GM19238 (cell line): ENCODE results near the gene CATSPERZ.
A peak's percentile ranks its signal among the peaks of the same experiment; 100 is the strongest.

Experiments used
- DNase-seq: peaks from one replicate; pipeline ENCODE4 v3.0.0; 2011; ENCODE audit warnings: low spot score; ENCODE audit not compliant: insufficient read length

CATSPERZ gene

DNA sequence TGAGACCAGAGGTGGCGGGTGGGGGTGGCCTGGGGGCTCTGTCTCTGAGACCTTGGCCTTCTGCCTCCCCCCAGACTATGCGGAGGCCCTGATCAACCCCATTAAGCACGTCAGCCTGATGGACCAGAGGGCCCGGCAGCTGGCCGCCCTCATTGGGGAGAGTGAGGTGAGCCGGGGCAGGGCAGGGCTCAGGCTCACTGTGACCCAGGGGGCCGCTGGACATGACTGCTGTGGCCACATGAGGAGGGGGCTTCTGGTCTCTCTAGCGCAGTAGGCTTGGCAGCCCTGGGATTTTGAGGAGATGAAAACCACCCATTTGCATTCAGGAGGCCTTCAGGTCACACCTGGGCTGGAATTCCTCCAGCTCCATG lies 36.2 kb upstream of the CATSPERZ start:
- DNase-seq = no peak

DNA sequence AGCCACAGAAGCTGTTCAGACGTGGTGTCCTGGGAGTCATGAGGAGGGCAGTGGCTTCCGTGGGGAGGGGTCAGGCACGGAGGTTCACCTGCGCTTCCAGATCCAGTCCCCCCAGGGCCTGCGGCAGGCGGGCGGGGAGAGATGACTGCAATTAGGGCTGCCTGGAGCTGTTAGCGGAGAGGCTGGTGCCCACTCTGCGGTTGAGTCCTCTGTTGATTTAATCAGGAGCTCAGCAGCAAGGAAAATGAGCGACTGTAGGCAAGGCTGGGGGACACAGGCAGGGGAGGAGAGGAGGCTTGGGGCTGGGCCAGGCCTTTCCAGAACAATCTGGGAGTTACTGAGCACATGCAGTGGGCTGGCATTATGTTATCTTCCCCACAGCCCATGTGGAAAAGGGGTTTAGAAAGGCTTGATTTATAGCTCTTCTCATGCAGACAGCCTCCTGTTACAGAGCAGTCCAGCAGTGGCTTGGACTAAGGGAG lies 35.7 kb upstream of the CATSPERZ start:
- DNase-seq = no peak

DNA sequence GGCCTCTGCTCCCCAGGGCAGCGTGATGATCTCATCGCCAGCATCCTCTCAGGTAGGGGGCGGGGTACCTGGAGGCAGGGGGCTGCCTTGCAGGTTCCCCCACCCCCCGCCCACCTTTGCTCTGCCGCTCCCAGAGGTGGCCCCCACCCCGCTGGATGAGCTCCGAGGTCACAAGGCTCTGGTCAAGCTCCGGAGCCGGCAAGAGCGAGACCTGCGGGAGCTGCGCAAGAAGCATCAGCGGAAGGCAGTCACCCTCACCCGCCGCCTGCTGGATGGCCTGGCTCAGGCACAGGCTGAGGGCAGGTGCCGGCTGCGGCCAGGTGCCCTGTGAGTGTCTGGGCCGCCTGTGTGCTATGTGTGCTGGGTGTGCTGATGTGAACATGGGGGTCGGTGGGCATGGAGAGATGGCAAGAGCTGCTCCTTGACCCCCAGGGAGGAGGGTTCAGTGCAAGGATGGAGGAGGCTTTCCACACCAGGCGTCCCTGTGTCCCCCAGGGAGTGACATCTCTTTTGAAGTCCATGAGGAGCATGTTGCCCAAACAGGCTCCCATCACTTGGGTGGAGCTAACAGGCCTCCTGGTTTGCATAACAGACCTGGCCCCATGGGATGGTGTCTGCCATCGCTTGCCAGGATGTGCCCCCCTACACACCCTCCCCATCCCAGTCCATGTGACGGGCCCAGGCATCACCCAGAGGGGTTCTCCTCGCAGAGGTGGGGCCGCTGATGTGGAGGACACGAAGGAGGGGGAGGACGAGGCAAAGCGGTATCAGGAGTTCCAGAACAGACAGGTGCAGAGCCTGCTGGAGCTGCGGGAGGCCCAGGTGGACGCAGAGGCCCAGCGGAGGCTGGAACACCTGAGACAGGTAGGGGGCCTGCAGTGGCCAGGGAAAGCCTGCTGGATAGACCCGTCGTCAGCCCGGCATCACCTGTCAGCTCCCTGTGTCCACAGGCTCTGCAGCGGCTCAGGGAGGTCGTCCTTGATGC lies 34.7 kb upstream of the CATSPERZ start:
- DNase-seq = no peak

DNA sequence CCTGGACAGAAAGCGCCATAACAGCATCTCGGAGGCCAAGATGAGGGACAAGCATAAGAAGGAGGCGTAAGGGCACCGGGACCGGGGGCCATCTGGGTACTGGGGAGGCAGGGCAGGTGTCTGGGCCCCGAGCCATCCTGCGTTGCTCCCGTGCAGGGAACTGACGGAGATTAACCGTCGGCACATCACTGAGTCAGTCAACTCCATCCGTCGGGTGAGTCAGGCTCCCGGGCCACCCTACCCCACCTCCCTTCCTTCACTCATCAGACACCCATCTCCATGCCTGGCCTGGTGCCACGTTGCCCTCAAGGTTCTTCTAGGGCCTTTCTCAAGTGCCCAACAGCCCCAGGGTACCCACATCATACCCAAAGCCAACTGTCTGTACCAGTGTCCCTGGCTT lies 33.8 kb upstream of the CATSPERZ start:
- DNase-seq = no peak

DNA sequence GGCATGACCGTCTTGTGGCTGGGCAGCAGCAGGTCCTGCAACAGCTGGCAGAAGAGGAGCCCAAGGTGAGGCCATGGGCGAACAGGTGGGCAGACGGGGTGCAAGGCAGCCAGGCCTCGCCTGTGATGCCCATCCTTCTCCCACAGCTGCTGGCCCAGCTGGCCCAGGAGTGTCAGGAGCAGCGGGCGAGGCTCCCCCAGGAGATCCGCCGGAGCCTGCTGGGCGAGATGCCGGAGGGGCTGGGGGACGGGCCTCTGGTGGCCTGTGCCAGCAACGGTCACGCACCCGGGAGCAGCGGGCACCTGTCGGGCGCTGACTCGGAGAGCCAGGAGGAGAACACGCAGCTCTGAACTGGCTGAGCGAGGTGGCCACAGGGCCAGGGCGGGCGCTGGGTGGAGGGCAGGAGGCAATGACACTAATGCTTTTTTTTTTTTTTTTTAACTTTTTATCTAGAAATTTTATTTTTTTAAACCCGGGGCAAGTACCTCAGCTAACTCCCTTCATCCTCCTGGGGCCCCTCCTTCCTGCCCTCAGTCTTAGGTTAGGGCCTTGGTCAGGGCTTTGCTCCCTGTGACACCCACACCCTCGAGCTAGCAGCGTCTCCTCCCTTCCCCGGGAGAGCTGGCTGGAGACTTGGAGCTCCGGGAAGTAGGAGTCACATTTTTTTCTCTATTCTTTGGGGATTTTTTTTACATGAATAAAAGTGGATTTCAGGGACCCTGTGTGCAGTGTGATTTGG lies 32.8 kb upstream of the CATSPERZ start:
- no peak for DNase-seq

DNA sequence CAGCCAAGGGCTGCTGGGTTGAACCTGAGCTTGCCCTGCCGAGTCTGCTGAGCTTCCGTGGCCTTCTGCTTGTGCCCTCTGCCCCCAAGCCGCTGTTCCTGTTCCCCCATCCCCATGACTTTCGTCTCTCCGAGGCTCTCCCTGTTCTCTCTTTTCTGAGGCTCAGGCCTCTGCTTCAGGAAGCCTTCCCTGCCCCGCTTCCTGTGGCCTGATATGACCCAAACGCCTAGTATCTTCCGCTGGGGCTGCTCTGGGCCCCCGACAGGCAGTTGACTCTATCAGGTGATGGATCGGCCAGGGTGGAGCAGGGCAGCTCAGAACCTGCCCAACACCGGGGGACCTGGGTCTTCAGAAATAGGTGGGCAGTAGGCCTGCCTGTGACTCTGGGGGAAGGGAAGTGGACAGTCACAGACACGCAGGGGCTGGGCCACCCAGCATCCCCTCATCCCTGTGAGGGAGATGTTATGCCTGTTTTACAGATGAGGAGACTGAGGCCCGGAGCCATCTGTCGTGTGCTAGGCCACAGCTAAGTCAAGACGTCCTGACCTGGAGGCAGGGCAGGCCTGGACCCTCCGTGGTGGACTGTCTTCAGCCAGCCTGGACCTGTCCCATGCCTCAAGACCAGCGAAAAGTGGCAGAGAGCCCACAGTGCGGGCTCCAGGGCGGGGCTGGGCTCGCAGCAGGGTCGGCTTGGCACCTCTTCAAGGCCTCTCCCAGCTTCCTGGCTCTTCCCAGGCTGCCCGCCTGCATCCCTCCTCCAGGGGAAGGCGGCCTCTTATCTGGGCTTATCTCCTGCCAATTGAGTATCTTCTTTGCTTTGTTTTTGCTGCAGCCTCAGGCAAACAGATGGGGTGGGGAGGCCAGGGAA lies 31.9 kb upstream of the CATSPERZ start:
- DNase-seq = no peak

DNA sequence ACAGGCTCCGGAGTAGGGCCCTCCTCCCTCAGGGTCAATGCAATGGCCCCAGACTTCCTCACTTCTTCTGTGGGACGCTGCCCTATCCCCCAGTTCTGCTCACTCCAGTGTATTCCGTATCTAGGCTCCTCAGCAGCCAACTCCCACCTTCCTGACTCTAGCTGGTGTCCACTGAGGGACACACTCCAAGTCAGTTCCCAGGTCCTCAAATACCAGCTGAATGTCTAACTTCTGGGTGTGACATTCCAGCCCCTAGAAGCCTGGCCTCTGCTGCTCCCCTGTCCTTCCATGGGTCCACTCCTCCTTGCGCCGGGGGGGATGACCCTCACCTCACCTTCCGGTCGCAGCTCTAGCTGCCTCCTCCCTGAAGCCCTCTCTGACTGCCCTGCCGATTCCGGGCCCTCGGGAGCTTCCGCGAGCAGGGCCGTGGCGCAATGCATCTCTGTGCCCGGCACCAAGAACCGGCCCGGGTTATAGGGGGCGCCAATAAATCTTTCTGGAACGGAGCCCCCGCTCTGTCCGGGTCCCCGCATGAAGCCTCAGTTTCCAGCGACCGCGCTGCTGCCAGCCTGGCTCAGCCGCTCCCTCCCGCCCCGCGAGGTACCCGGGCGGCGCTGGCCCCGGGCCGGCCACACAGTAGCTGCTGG lies 31.1 kb upstream of the CATSPERZ start:
- DNase-seq = no peak

DNA sequence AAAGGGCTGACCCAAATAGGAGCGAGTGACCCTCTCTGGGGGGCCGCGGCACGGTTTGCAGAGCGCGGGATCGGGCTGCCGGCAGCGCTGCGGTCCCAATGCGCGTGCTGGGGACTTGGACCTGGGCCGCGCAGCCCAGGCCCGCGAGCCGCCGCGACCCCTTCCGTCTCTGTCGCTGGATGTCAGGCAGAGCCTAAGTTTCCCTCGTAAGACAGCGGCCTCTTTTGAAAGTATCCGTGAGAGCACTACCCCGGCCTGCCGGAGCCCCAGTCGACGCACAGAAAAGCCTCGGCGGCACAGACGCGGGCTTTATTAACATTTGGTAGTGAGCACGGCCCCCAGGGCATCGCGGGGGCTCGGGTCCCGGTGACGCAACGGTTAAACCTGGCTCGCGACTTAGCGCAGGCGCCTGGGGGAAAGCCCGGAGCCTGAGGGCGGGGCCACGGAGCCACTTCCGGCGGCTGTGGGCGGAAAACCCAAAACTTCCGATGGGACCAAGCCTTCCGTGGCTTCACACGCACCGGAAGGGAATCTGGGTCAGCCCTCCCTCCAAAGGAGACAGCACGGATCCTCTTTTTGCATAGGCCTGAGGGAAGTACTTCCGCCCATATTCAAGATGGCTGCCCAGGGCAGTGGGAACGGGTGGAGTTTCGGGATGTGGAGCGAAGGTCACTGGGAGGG lies 30.5 kb upstream of the CATSPERZ start:
- peak; percentile 87 for DNase-seq

DNA sequence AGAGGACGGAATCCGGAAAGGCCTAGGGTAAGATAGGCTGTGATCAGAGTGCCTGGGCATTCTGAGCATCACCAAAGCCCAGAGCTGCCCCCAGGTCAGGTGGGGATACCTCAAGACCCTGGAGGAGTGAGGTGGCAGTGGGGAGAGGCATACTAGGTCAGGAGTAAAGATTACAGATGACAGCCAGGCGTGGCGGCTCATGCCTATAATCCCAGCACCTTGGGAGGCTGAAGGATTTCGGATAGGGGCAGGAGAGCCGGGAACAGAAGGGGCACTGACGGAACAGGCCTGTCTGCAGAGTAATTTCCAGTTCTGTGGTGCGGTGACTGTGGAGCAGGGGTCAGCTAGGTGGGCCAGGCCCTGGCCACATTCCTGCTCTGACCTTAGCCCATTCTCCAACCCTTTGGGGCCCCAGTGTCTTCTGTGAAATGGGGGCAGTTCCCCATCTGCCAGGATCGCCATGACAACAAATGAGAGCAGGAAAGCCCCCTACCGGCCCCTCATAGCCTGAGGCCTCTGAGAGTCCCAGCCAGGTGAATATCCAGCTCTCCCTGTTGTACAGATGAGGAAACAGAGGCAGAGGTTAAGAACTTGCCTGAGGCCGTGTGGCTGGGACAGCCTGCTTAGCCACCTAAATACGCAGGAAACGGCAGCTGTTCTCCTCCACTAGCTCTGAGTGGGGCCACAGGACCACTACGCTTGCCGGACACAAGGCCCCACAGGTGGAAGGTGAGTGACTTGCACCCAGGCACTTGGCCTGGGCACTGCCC lies 24.9 kb upstream of the CATSPERZ start:
- no peak for DNase-seq

DNA sequence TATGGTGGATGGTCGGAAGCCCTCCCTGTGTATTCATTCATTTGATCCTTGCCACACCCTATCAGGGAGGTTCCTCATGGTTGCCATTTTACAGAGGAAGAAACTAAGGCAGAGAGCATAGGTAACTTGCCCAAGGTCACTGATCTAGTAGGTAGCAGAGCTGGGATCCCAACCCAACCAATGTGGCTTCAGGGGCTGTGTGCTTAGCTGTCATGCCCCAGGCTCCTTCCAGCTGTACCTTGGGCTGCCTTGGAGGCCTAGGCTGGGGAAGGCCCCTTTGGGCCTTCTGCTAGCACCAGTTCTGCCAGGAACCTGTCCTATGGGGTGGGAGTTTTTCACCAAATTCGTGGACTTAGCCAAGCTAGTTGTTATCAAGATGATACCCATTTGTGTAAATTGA lies 24.3 kb upstream of the CATSPERZ start:
- DNase-seq = no peak

DNA sequence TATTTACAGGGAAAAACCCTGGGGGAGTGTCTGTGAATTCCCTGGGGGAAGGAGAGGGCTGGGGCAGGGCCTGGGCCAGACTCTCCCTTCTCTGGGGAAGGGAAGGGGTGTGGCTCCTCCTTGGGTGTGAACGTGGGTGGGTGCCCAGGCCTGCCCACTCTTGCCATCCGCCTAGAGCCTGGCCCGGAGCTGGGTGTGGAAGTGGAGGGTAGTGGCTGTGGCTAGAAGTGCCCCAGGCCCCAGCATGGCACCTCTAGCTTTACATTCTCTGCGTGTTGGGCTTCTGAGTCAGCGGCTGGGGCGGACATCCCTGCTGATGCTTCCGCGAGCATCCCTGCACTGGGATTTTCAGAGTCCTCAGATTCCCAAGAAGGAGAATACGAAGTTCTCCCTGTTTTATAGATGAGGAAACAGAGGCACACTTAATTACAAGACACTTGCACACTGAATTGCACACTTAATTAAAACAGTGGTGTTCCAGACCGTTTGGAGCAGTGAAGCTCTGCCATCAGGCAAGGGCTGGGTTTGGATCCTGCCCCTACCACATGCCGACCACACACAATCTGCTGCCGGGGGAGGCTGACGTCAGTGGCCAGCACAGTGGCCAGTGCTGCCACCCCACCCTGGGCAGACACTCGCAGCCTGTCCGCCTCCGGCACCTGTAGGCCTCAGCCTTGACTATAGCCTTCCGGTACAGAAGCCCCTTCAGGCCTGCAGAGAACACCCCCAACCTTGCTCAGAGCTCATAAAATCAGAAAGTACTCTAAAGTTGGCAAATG lies 23.3 kb upstream of the CATSPERZ start:
- DNase-seq = no peak

DNA sequence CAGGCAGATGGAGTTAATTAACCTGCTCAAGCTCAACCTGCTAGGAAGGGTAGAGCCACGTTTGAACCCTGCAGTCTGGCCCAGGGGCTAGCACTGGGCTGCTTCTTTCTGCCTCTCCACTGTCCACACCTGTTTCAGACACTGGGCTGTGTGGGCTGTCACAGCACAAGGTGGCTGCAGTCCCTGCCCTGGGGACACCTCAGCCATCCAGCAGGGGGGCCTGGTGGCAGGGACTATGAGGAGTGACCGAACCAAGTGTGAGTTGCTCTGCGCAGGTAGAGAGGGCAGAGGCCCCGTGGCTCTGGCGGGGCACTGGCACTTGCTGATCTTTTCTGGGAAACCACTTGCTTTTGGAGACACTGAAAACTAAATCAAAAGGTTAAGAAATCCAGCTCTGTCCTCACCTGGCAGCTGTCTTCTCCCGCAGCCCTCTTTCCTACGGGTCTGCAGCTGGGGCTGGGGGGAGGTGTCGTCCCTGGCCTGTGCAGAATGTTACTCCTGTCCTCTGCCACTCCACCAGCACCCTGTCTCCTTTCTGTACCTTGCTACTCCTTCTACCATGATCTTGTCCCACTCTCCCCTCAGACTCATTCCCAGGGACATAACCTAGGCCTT lies 21.5 kb upstream of the CATSPERZ start:
- DNase-seq = no peak

DNA sequence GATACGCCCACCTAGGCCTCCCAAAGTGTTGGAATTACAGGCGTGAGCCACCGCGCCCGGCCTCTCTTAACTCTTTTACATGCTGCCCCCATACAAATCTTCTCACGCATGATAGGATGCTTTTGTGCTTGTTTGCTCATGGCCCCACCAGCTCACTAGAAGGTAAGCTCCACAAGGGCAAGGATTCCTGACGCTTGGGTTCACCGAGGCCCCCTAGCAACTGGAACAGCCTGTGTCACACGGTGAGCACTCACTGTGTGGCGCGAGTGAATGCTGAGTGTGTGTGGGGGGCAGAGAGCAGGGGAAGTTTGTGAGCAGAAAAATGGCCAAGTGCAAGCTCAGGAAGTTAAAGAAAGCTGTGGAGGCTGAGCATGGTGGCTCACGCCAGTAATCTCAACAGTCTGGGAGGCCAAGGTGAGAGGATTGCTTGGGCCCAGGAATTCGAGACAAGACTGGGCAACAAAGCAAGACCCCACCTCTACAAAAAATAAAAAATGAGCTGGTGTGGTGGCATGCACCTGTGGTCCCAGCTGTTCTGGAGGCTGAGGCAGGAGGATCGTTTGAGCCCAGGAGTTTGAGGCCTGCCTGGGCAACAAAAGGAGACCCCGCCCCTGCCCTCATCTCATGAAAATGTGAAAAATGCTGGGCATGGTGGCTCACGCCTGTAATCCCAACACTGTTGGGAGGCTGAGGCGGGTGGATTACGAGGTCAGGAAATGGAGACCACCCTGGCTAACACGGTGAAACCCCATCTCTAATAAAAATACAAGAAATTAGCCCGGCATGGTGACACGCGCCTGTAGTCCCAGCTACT lies 18.0 kb upstream of the CATSPERZ start:
- DNase-seq = no peak

DNA sequence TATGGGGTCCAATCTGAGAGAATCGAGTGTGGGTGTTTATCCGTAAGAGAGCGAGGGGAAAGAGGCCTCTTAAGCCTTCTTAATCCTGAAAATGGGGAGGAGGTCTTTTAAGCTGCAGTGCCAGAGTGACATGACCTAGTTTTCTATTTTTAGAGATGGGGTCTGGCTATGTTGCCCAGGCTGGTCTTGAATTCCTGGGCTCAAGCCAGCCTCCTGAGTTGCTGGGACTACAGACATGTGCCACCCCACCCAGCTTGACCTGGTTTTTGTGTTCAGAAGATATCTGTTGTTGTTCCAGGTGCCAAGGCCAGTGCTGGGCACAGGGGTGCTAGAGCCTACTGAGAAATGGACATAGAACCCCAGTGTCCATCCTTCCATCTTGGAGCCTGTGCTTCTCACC lies 17.1 kb upstream of the CATSPERZ start:
- DNase-seq = no peak

DNA sequence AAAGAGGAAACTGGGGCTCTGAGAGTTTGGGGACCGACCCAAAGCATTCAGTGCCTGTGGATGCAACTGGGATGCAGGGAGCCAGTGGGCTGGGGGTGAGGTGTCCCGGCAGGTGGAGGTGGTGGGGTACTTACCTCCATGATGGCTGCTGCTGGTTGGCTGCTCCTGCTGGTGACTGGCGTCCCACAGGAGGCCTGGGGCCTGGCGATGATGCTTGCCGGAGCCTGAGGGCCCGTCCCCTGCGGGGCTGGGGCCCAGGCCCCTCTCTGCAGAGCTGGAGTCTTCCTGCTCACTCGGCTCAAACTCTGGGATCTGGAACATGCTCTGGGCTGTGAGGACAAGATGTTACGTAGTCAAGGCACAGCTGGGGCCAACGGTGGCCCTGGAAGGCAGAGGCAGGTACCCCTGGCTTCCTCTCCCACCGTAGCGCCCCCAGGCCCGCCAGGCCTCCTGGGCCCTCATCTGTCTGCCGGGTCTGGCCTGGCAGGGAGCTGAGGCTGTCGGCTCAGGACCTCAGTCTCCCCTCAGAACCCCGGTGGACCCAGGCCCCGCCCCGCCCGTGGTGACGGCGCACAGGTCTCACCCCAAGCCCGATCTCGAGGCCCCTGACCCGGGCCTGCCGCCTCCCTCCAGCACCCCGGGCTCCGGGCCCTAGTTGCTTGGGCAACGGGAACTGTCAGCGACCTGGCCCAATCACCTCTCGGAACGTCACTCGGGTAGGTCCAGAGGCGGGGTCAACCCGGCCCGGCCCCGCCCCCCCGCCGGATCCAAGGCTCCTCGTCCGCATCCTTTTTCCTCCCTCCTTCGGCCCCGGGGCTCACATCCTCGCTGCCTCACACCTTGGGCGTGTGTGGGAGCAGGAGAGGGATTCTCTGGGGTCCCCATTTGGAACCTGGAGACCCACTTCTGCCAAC lies 15.9 kb upstream of the CATSPERZ start, which contains the start of gene BAD:
Gene BAD (minus strand): TSS at position 618 of the 914 bp plus-strand sequence. CDS start 297 bp downstream, at position 321.
- DNase-seq = peak; percentile 100
